Epithelial cell of prostate (primary cell): ENCODE data around the gene NINJ2.
"Not testable (repeated sequence)": the region's sequence is repeated elsewhere in the genome, so short reads cannot be mapped to it uniquely, and the experiment has no call there.

ENCODE experiments used
- DNase-seq: peaks from one replicate; pipeline ENCODE4 v3.0.0-alpha.2; 2011; ENCODE audit warnings: low read depth, low spot score
- H3K27ac ChIP-seq: fragments of 450-650 bp; 2 replicates; pipeline ENCODE4 v1.5.1; 2017; ENCODE audit warnings: mild to moderate bottlenecking

Gene NINJ2

GRCh38 chr12:663293-663871, at the start of gene NINJ2:
TSS of gene NINJ2 (minus strand) at chr12:663445. CDS start at chr12:663360, 85 bp downstream.
- no peak for DNase-seq
- H3K27ac ChIP-seq = no peak within 1 kb of the TSS

- DNase-seq = peak; percentile 10
- H3K27ac ChIP-seq = no peak overlapping the region
Measured at GRCh38 chr12:712172-712863, 49.1 kb upstream of the NINJ2 start.

GRCh38 chr12:709455-710020, 46.3 kb upstream of the NINJ2 start:
- no peak for DNase-seq
- H3K27ac ChIP-seq = no peak overlapping the region

- not testable (repeated sequence) for DNase-seq, H3K27ac ChIP-seq
Measured at GRCh38 chr12:708084-708483, 44.8 kb upstream of the NINJ2 start.

- no peak for DNase-seq
- no peak overlapping the region for H3K27ac ChIP-seq
Measured at GRCh38 chr12:704516-705242, 41.4 kb upstream of the NINJ2 start.

GRCh38 chr12:701896-702539, 38.8 kb upstream of the NINJ2 start:
- no peak overlapping the region for H3K27ac ChIP-seq
- no peak for DNase-seq

GRCh38 chr12:700016-700415, 36.8 kb upstream of the NINJ2 start:
- H3K27ac ChIP-seq = no peak overlapping the region
- no peak for DNase-seq

GRCh38 chr12:698222-698621, 35.0 kb upstream of the NINJ2 start:
- H3K27ac ChIP-seq, DNase-seq: not testable (repeated sequence)

- no peak for DNase-seq
- no peak overlapping the region for H3K27ac ChIP-seq
Measured at GRCh38 chr12:697481-697880, 34.2 kb upstream of the NINJ2 start.

GRCh38 chr12:694734-695503, 31.7 kb upstream of the NINJ2 start:
- no peak for DNase-seq
- no peak overlapping the region for H3K27ac ChIP-seq

GRCh38 chr12:693934-694533, 30.8 kb upstream of the NINJ2 start:
- no peak for DNase-seq
- no peak overlapping the region for H3K27ac ChIP-seq

GRCh38 chr12:692274-692673, 29.0 kb upstream of the NINJ2 start:
- DNase-seq = no peak
- H3K27ac ChIP-seq = no peak overlapping the region

GRCh38 chr12:690466-690865, 27.2 kb upstream of the NINJ2 start:
- DNase-seq = no peak
- no peak overlapping the region for H3K27ac ChIP-seq

GRCh38 chr12:685388-685787, 22.1 kb upstream of the NINJ2 start:
- peak; percentile 33 for DNase-seq
- H3K27ac ChIP-seq = no peak overlapping the region

- no peak overlapping the region for H3K27ac ChIP-seq
- no peak for DNase-seq
Measured at GRCh38 chr12:684416-684815, 21.2 kb upstream of the NINJ2 start.

- H3K27ac ChIP-seq = no peak overlapping the region
- no peak for DNase-seq
Measured at GRCh38 chr12:681568-682256, 18.5 kb upstream of the NINJ2 start.

- no peak overlapping the region for H3K27ac ChIP-seq
- DNase-seq = no peak
Measured at GRCh38 chr12:678747-679712, 15.8 kb upstream of the NINJ2 start.

- no peak overlapping the region for H3K27ac ChIP-seq
- DNase-seq = no peak
Measured at GRCh38 chr12:675562-675961, 12.3 kb upstream of the NINJ2 start.
